ENCODE data around the gene PIP4K2C.

- TF ChIP-seq POLR2A (IDR thresholded peaks at IDR 0.05; ENCODE audit: low read length) = no peak
- TF ChIP-seq CTCF (IDR thresholded peaks at IDR 0.05) = no peak
- TF ChIP-seq MAX (IDR thresholded peaks at IDR 0.05) = no peak
- no peak for TF ChIP-seq NFE2L2 (conservative IDR thresholded peaks at IDR 0.05; ENCODE audit: low read length)
Observed at GRCh38 chr12:57619434-57620244, 28.6 kb downstream of the PIP4K2C start.

Data from A549 (cell line).